Pancreas (tissue), 10 donors: ENCODE results near the gene SAA4. TPM values are rescaled to one million over a fixed set of nuclear protein-coding genes. Genes with fewer than 3 reads are reported as not detected.
"Not testable (repeated sequence)": the region's sequence is repeated elsewhere in the genome, so short reads cannot be mapped to it uniquely, and the experiment has no call there.

Experiments
- ATAC-seq, 4 donors: fragments of 200-7000 bp; cut with Tn5 transposase; one replicate each; pipeline versions ENCODE4 v1.8.0 to v1.9.1; 2020; ENCODE audit warnings: mild to moderate bottlenecking in 4 of 4, moderate library complexity in 4 of 4
- DNase-seq, 6 donors: peaks; one replicate each; pipeline ENCODE4 v3.0.0-alpha.2; 2020
- FAIRE-seq: peaks from 2 replicates; lab custom pipeline; 2012; peaks lifted over from hg19 to GRCh38; lab: Jason Lieb, UNC
- H3K27ac ChIP-seq, 4 donors: fragments of 200-600 bp; sonication (generic); 1 replicate in 3 of 4; 2 replicates in 1 of 4; pipeline versions ENCODE4 v1.5.0 to v1.8.0; 2020
- H3K27me3 ChIP-seq, 4 donors: fragments of 200-600 bp; one replicate each; pipeline ENCODE4 v1.8.0; 2021
- H3K36me3 ChIP-seq, 3 donors: fragments of 200-600 bp; sonication (generic) in 1 of 3; one replicate each; pipeline versions ENCODE4 v1.5.0 to v1.8.0; 2020 to 2021
- H3K4me1 ChIP-seq, 3 donors: fragments of 200-600 bp; one replicate each; pipeline ENCODE4 v1.8.0; 2021
- H3K4me3 ChIP-seq, 4 donors: fragments of 200-600 bp; sonication (generic) in 2 of 4; one replicate each; pipeline versions ENCODE4 v1.5.0 to v1.8.0; 2020 to 2021
- H3K9me3 ChIP-seq, 4 donors: fragments of 200-600 bp; one replicate each; pipeline ENCODE4 v1.8.0; 2021
- CTCF ChIP-seq, 4 donors: fragments of 200-600 bp; sonication (generic) in 3 of 4; IDR thresholded peaks; one replicate each; pipeline versions ENCODE4 v1.5.0 to v1.8.0; 2021; ENCODE audit warnings: antibody characterized with exemption in 4 of 4
- WGBS, 2 donors: extraction: QIAGEN DNeasy Blood & Tissue Kit; methylation state at CpG; one replicate each; pipeline ENCODE4 v1.1.7; 2013; 5-methylcytosine and 5-hydroxymethylcytosine counted together
- intact Hi-C, 3 donors: fragments of 100-400 bp; cut with DNase I; formaldehyde crosslinking; loops; one replicate each; pipeline versions ENCODE4 v1.11.1 to v1.14.2; 2022
- polyA plus RNA-seq, 2 donors: library from polyadenylated mRNA; stranded (reverse); fragments of 200-250 nt; gene quantifications; one replicate each; pipeline ENCODE4 v1.2.3, GENCODE V29; 2013
- total RNA-seq, 6 donors: library from RNA; stranded (reverse); fragmentation: NEBNext Ultra II Directional in 4 of 6; extraction: Animal tissue kit (Norgen Biotek cat#: 25700) in 4 of 6; gene quantifications; one replicate each; pipeline versions ENCODE4 v1.2.1 to v1.2.4, GENCODE V29; 2021 to 2023
- donor health status: healthy with polysubstance abuse.
- donor health status: DM: no; HTN: no; CAD: no; lungs with moderate emphysema.
- donor health status: DM: no; HTN: no; CAD: no.
- donor health status: control.
- donor health status: control.
- donor health status: Bipolar disorder and iron deficiency.
- donor health status: DM: yes; HTN: yes; CAD: no.
- donor health status: DM: no; HTN: no; CAD: no.
- donor health status: DM: no; HTN: no; CAD: no.
- donor health status: DM: yes; HTN: yes; CAD: no.

The SAA4 gene
- total and polyA plus RNA-seq, 8 donors: 0.44 TPM; not detected in 7

DNA sequence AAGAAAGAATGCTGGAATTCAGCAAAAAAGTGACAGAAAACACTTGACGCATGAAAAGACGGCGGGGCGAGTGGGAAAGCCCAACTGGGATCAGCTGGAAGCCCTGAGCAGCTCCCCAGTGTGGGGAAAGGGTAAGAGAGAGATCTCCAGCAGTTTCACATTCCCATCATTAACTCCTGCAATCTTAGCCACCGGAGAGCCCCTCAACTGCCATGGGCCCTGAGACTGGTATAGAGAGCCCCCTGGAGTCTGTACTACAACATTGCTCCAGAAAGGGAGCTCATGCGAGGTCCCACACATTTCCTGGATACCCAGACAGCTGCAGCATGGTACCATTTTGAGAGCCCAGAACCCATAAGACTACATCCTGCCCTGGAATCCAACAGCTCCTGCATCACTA is 32.9 kb downstream of the SAA4 start:
- intact Hi-C loops: no loop called here
- FAIRE-seq: no peak
- H3K4me3 ChIP-seq: no peak overlapping the region
- WGBS, 2 donors: 17 to 21% methylated on average over 6 of the region's 6 CpGs
- H3K36me3 ChIP-seq: no peaks in the 10 kb centered on the region
- TF ChIP-seq CTCF (IDR thresholded peaks at IDR 0.05): no peak
- ATAC-seq: no peak
- H3K4me1 ChIP-seq: no peaks in the 10 kb centered on the region
- H3K27me3 ChIP-seq: peaks cover 0 to 3% (median 0%) of the 10 kb centered on the region in 4 donors
- DNase-seq: no peak
- H3K9me3 ChIP-seq: no peaks in the 10 kb centered on the region
- no peak overlapping the region for H3K27ac ChIP-seq

GRCh38 chr11:18197738-18198137 is 38.9 kb downstream of the SAA4 start:
- H3K9me3 ChIP-seq, ATAC-seq, H3K4me1 ChIP-seq, H3K4me3 ChIP-seq, H3K36me3 ChIP-seq, FAIRE-seq, H3K27me3 ChIP-seq, intact Hi-C loops, H3K27ac ChIP-seq, DNase-seq: not testable (repeated sequence)
- WGBS, 2 donors: 55 to 74% methylated on average over 3 of the region's 3 CpGs

DNA sequence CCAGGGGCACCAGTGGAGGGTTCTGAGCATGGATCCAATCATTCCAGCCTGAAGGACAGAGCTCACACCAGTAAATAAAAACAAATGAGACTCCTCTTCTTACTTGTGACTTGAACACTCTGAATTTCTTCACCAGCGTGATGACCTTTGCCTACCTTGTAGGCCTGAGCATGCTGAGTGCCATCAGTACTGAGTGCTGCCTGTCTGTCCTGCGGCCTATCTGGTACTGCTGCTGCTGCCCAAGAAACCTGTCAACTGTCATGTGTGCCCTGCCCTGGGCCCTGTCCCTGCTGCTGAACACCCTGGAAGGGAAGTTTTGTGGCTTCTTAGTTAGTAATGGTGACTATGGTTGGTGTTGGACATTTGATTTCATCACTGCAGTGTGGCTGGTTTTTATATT is 40.1 kb downstream of the SAA4 start:
- intact Hi-C loops: no loop called here
- H3K4me1 ChIP-seq: no peaks in the 10 kb centered on the region
- no peak for TF ChIP-seq CTCF (IDR thresholded peaks at IDR 0.05)
- no peaks in the 10 kb centered on the region for H3K27me3 ChIP-seq
- no peak overlapping the region for H3K27ac ChIP-seq
- no peaks in the 10 kb centered on the region for H3K9me3 ChIP-seq
- no peak for DNase-seq
- 80 to 88% methylated on average over 2 of the region's 2 CpGs for WGBS, 2 donors
- no peaks in the 10 kb centered on the region for H3K36me3 ChIP-seq
- FAIRE-seq: no peak
- ATAC-seq: no peak
- no peak overlapping the region for H3K4me3 ChIP-seq

DNA sequence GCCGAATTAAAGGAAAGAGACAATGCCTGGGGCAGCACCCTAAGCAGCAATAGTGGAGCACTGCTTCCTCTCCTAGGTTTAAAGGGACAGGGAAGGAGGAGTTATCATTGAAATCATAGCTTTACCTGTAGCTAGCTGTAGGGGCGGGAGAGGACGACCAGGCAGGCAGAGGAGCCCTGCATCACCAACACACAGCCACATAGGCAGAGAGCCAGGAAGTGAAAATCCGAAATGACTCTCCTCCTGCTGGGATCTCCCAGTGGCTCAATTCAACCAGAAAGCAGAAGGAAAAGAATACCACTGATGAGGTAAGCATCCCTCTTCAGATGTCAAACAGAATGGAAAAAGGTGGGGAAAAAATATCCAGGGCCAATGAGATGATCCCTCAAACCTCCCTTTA is 43.6 kb downstream of the SAA4 start:
- intact Hi-C loops: no loop called here
- 20 to 30% methylated on average over 4 of the region's 4 CpGs for WGBS, 2 donors

GRCh38 chr11:18191376-18191775 is 45.2 kb downstream of the SAA4 start:
- no peak for TF ChIP-seq CTCF (IDR thresholded peaks at IDR 0.05)
- H3K36me3 ChIP-seq: no peaks in the 10 kb centered on the region
- H3K27ac ChIP-seq: no peak overlapping the region
- no peak for ATAC-seq
- peaks cover 0 to 4% (median 0%) of the 10 kb centered on the region in 4 donors for H3K27me3 ChIP-seq
- H3K4me1 ChIP-seq: no peaks in the 10 kb centered on the region
- no peak for DNase-seq
- WGBS, 2 donors: 79 to 87% methylated on average over 3 of the region's 3 CpGs
- H3K4me3 ChIP-seq: no peak overlapping the region
- no peak for FAIRE-seq
- H3K9me3 ChIP-seq: no peaks in the 10 kb centered on the region
- intact Hi-C loops: no loop called here

More for the DNA sequence above, 43.6 kb downstream of the SAA4 start:
- H3K9me3 ChIP-seq: no peaks in the 10 kb centered on the region
- no peaks in the 10 kb centered on the region for H3K36me3 ChIP-seq
- ATAC-seq: no peak
- no peaks in the 10 kb centered on the region for H3K4me1 ChIP-seq
- H3K4me3 ChIP-seq: no peak overlapping the region
- TF ChIP-seq CTCF (IDR thresholded peaks at IDR 0.05): no peak
- DNase-seq: no peak
- no peak overlapping the region for H3K27ac ChIP-seq
- H3K27me3 ChIP-seq: no peaks in the 10 kb centered on the region
- no peak for FAIRE-seq

DNA sequence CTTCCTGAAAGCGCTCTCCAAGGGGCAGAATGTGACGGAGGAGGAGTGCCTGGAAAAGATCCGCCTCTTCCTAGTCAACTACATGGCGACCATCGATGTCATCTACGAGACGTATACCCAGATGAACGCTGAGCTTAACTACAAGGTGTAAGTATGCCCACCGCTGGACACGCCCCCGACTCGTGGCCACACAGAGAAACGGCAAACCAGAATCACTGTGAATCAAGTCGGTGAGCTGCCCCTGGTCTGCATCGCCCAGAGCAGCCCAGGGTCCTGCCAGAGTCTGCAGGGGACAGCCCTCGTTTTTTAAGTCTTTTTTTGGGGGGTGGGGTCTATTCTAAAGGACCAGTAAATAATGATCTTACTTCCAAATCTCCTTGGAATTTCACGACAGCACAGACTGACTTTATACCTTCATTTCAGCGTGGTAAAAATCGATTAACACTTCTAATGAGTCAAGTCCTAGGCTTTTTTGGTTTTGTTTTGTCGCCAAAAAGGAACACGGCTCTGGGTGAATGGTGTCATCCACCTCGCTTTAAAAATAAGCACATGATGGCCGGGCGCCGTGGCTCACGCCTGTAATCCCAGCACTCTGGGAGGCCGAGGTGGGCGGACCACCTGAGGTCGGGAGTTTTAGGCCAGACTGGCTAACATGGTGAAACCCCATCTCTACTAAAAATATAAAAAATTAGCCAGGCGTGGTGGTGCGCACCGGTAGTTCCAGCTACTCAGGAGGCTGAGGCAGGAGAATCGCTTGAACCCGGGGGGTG is 46.9 kb downstream of the SAA4 start:
- 81 to 86% methylated on average over 34 of the region's 34 CpGs for WGBS, 2 donors
- ATAC-seq, FAIRE-seq, DNase-seq, H3K4me3 ChIP-seq, H3K36me3 ChIP-seq, H3K27me3 ChIP-seq, H3K9me3 ChIP-seq, H3K27ac ChIP-seq, intact Hi-C loops, H3K4me1 ChIP-seq: not testable (repeated sequence)
